HCT116 (cell line): ENCODE measurements around the gene PCDH19. TPM values are rescaled to one million over a fixed set of nuclear protein-coding genes. Genes with fewer than 3 reads are reported as not detected.

Experiments
- ATAC-seq: fragments of 200-7000 bp; cut with Tn5 transposase; 2 replicates; pipeline ENCODE4 v1.9.1; 2020; ENCODE audit warnings: mild to moderate bottlenecking, moderate library complexity
- BruUV-seq: library from RNA; stranded (reverse); fragments of 400-500 nt; replicated peaks from 2 replicates; lab custom pipeline; 2021; lab: Mats Ljungman, UMichigan
- CTCF ChIA-PET: fragments of 300-600 bp; sonication (Branson Sonifier 250); formaldehyde crosslinking; loops from one replicate; lab custom pipeline; 2021; ENCODE audit warnings: antibody characterized with exemption; lab: Charles Lee
- POLR2A ChIA-PET: fragments of 300-600, 350-600 bp; sonication (Branson Sonifier 250); formaldehyde crosslinking; loops from one replicate; lab custom pipeline; 2021; ENCODE audit warnings: antibody characterized with exemption; lab: Charles Lee
- RAD21 ChIA-PET, 2 experiments: fragments of 300-600 bp; sonication (Branson Sonifier 250); formaldehyde crosslinking; loops; one replicate each; lab custom pipeline; 2023; ENCODE audit warnings: low total read pairs in 2 of 2; ENCODE audit not compliant: uncharacterized antibody in 2 of 2, unreplicated experiment in 2 of 2, low non-redundant PET in 1 of 2; lab: Charles Lee
- DNase-seq: peaks from one replicate; pipeline ENCODE4 v3.0.0-alpha.2; 2010; ENCODE audit warnings: low read depth, low spot score
- H2AFZ ChIP-seq: fragments of 200-600 bp; shearing (Covaris generic), sonication (generic); 2 replicates; pipeline ENCODE4 v1.6.1; 2017; ENCODE audit warnings: low read depth, mixed run types, mixed read lengths, antibody characterized with exemption, low read length; ENCODE audit not compliant: poor library complexity, severe bottlenecking
- H3K27ac ChIP-seq: 2 replicates; pipeline ENCODE4 v1.5.1; 2012; ENCODE audit warnings: low read depth, low read length
- H3K27me3 ChIP-seq: fragments of 200-600 bp; sonication (generic); 2 replicates; pipeline ENCODE4 v1.6.1; 2016; ENCODE audit warnings: mixed run types, low read length, mixed read lengths; ENCODE audit not compliant: insufficient read depth
- H3K36me3 ChIP-seq, 2 experiments: fragments of 200-500 bp in 1 of 2; fragments of 200-600 bp in 1 of 2; sonication (Bioruptor generic) in 1 of 2; sonication (generic) in 1 of 2; 2 replicates each; pipeline versions ENCODE4 v1.5.1 to v1.6.1; 2014 to 2016; ENCODE audit warnings: low read length in 2 of 2, inconsistent platforms in 1 of 2, mixed read lengths in 1 of 2, mixed run types in 1 of 2; ENCODE audit not compliant: insufficient read depth in 2 of 2, control insufficient read depth in 1 of 2
- H3K4me1 ChIP-seq, 2 experiments: fragments of 200-600 bp in 1 of 2; sonication (generic) in 1 of 2; 2 replicates each; pipeline versions ENCODE4 v1.5.1 to v1.6.1; 2012 to 2017; ENCODE audit warnings: low read length in 2 of 2, inconsistent platforms in 1 of 2, mild to moderate bottlenecking in 1 of 2, mixed read lengths in 1 of 2, mixed run types in 1 of 2, moderate library complexity in 1 of 2; ENCODE audit not compliant: insufficient read depth in 2 of 2, control insufficient read depth in 1 of 2
- H3K4me2 ChIP-seq: fragments of 200-600 bp; sonication (generic); 2 replicates; pipeline ENCODE4 v1.6.1; 2017; ENCODE audit warnings: mixed run types, low read length, mixed read lengths
- H3K4me3 ChIP-seq, 2 experiments: fragments of 200-600 bp in 1 of 2; sonication (generic) in 1 of 2; replicated peaks in 1 of 2; 2 replicates each; pipeline ENCODE4 v1.5.1; 2011 to 2016; ENCODE audit warnings: low read length in 2 of 2, control low read depth in 1 of 2, low read depth in 1 of 2, mild to moderate bottlenecking in 1 of 2, mixed read lengths in 1 of 2, mixed run types in 1 of 2
- H3K79me2 ChIP-seq: fragments of 200-600 bp; sonication (generic); 2 replicates; pipeline ENCODE4 v1.6.1; 2017; ENCODE audit warnings: mild to moderate bottlenecking, mixed run types, low read length, moderate library complexity, mixed read lengths; ENCODE audit not compliant: insufficient read depth
- H3K9ac ChIP-seq: fragments of 200-600 bp; sonication (generic); 2 replicates; pipeline ENCODE4 v1.6.1; 2016; ENCODE audit warnings: low read length, mixed read lengths
- H3K9me2 ChIP-seq: fragments of 200-600 bp; sonication (generic), shearing (Covaris generic); 2 replicates; pipeline ENCODE4 v1.6.1; 2017; ENCODE audit warnings: mixed run types, mild to moderate bottlenecking, moderate library complexity; ENCODE audit not compliant: insufficient read depth
- H3K9me3 ChIP-seq, 2 experiments: fragments of 200-500 bp in 1 of 2; fragments of 200-600 bp in 1 of 2; sonication (Bioruptor generic) in 1 of 2; sonication (generic) in 1 of 2; 2 replicates each; pipeline ENCODE4 v1.6.1; 2014 to 2017; ENCODE audit warnings: low read length in 2 of 2, mixed read lengths in 2 of 2, inconsistent platforms in 1 of 2, low read depth in 1 of 2, mild to moderate bottlenecking in 1 of 2, mixed run types in 1 of 2, moderate library complexity in 1 of 2; ENCODE audit not compliant: control insufficient read depth in 1 of 2, insufficient read depth in 1 of 2
- H4K20me1 ChIP-seq: fragments of 200-600 bp; sonication (generic), shearing (Covaris generic); 2 replicates; pipeline ENCODE4 v1.6.1; 2017; ENCODE audit warnings: mixed run types, mild to moderate bottlenecking, moderate library complexity; ENCODE audit not compliant: insufficient read depth
- ATF3 ChIP-seq: IDR thresholded peaks from 2 replicates; pipeline ENCODE4 v1.6.1; 2012
- CTCF ChIP-seq, 3 experiments: fragments of 200-600 bp in 1 of 3; sonication (generic) in 1 of 3; IDR thresholded peaks in 2 of 3; conservative IDR thresholded peaks in 1 of 3; 2 replicates each; pipeline ENCODE4 v1.5.1; 2012 to 2017; ENCODE audit warnings: low read depth in 2 of 3, low read length in 2 of 3, antibody characterized with exemption in 1 of 3, borderline replicate concordance in 1 of 3, control low read depth in 1 of 3, mild to moderate bottlenecking in 1 of 3, mixed read lengths in 1 of 3, mixed run types in 1 of 3, moderate library complexity in 1 of 3; ENCODE audit not compliant: insufficient read depth in 1 of 3
- EGR1 ChIP-seq: IDR thresholded peaks from 2 replicates; pipeline ENCODE4 v1.6.1; 2012; ENCODE audit warnings: low read depth
- EZH2phosphoT487 ChIP-seq: fragments of 200-600 bp; IDR thresholded peaks from 2 replicates; pipeline ENCODE4 v1.6.1; 2018; ENCODE audit warnings: antibody characterized with exemption, borderline replicate concordance
- FOSL1 ChIP-seq: IDR thresholded peaks from 2 replicates; pipeline ENCODE4 v1.6.1; 2012; ENCODE audit warnings: low read depth
- MAX ChIP-seq: IDR thresholded peaks from 2 replicates; pipeline ENCODE4 v1.6.1; 2012
- POLR2A ChIP-seq: IDR thresholded peaks from 2 replicates; pipeline ENCODE4 v1.7.0; 2011; ENCODE audit warnings: borderline replicate concordance; ENCODE audit not compliant: insufficient read depth, insufficient read length; ENCODE audit errors: extremely low read depth
- POLR2AphosphoS5 ChIP-seq: IDR thresholded peaks from 2 replicates; pipeline ENCODE4 v1.6.1; 2011; ENCODE audit warnings: mild to moderate bottlenecking, low read depth, low read length, moderate library complexity
- SIN3A ChIP-seq: IDR thresholded peaks from 2 replicates; pipeline ENCODE4 v1.6.1; 2012; ENCODE audit warnings: low read depth
- SRF ChIP-seq: IDR thresholded peaks from 2 replicates; pipeline ENCODE4 v1.6.1; 2012; ENCODE audit warnings: low read depth
- TCF7L2 ChIP-seq: IDR thresholded peaks from 2 replicates; pipeline ENCODE4 v1.7.0; 2011; ENCODE audit warnings: borderline replicate concordance, inconsistent platforms; ENCODE audit not compliant: insufficient read depth, insufficient read length; ENCODE audit errors: extremely low read depth
- YY1 ChIP-seq: IDR thresholded peaks from 2 replicates; pipeline ENCODE4 v1.6.1; 2011; ENCODE audit warnings: low read length, low read depth, moderate library complexity, mild to moderate bottlenecking; ENCODE audit not compliant: insufficient replicate concordance; ENCODE audit errors: extremely low read depth
- ZBTB33 ChIP-seq: IDR thresholded peaks from 2 replicates; pipeline ENCODE4 v1.6.1; 2011; ENCODE audit warnings: mild to moderate bottlenecking, low read length, moderate library complexity; ENCODE audit not compliant: insufficient replicate concordance; ENCODE audit errors: extremely low read depth
- intact Hi-C: fragments of 100-400 bp; cut with micrococcal nuclease; formaldehyde crosslinking; loops from 2 replicates; pipeline ENCODE4 v1.10.0; 2022
- total RNA-seq: library from RNA; stranded (reverse); gene quantifications from one replicate; pipeline ENCODE4 v1.2.1, GENCODE V29; 2021; ENCODE audit not compliant: unreplicated experiment

Gene PCDH19
- total RNA-seq, 1 experiment from 2014 or later: 0.32 TPM

- Histone ChIP-seq H3K9ac (no peak overlapping the region), H3K9me2 (no peaks in the 10 kb centered on the region), H3K9me3 (no peaks in the 10 kb centered on the region), H3K27me3 (no peaks in the 10 kb centered on the region), H3K4me2 (no peak overlapping the region), H3K4me1 (no peaks in the 10 kb centered on the region), H3K36me3 (no peaks in the 10 kb centered on the region), H2AFZ (no peak overlapping the region), H3K79me2 (no peaks in the 10 kb centered on the region), H3K4me3 (no peak overlapping the region), H4K20me1 (no peaks in the 10 kb centered on the region), H3K27ac (no peak overlapping the region)
- ChIA-PET POLR2A (no interaction called here), RAD21 (no interaction called here), CTCF (no interaction called here)
- no peak for DNase-seq
- BruUV-seq: no TSS peak
- intact Hi-C loops: no loop called here
- TF ChIP-seq ZBTB33 (no peak), YY1 (no peak), POLR2A (no peak), SIN3A (no peak), SRF (no peak), MAX (no peak), FOSL1 (no peak)
- no peak for ATAC-seq
These were observed 115.1 kb downstream of the PCDH19 start for GRCh38 chrX:100294965-100295364.

GRCh38 chrX:100289066-100289558 is 121.0 kb downstream of the PCDH19 start:
- no peak overlapping the region for H3K4me2 ChIP-seq
- H3K79me2 ChIP-seq: no peaks in the 10 kb centered on the region
- POLR2A ChIA-PET: no interaction called here
- no TSS peak for BruUV-seq
- CTCF ChIA-PET: no interaction called here
- H3K4me1 ChIP-seq: no peaks in the 10 kb centered on the region
- no peaks in the 10 kb centered on the region for H3K36me3 ChIP-seq
- H3K4me3 ChIP-seq: no peak overlapping the region
- intact Hi-C loops: no loop called here
- H2AFZ ChIP-seq: no peak overlapping the region
- no peak overlapping the region for H3K9ac ChIP-seq
- no peak overlapping the region for H3K27ac ChIP-seq
- RAD21 ChIA-PET: no interaction called here
- no peaks in the 10 kb centered on the region for H3K9me2 ChIP-seq
- no peaks in the 10 kb centered on the region for H4K20me1 ChIP-seq
- H3K27me3 ChIP-seq: no peaks in the 10 kb centered on the region
- DNase-seq: no peak
- ATAC-seq: no peak
- no peaks in the 10 kb centered on the region for H3K9me3 ChIP-seq
- no peak for TF ChIP-seq TCF7L2
- TF ChIP-seq POLR2AphosphoS5: no peak
- TF ChIP-seq EZH2phosphoT487: no peak
- TF ChIP-seq CTCF (IDR thresholded peaks at IDR 0.05 in 2 of 3, conservative IDR thresholded peaks at IDR 0.05 in 1 of 3; ENCODE audit: borderline replicate concordance in 1 of 3, insufficient read depth in 1 of 3, low read depth in 2 of 3, low read length in 2 of 3): no peak
- no peak for TF ChIP-seq ATF3
- no peak for TF ChIP-seq SRF
- TF ChIP-seq SIN3A: no peak
- TF ChIP-seq YY1: no peak
- no peak for TF ChIP-seq EGR1
- no peak for TF ChIP-seq POLR2A
- TF ChIP-seq MAX: no peak
